ENCODE measurements around the gene APLN.

APLN gene

GRCh38 chrX:129659861-129660260, 5.1 kb upstream of the APLN start:
- no peak for DNase-seq

GRCh38 chrX:129659141-129659540, 4.4 kb upstream of the APLN start:
- DNase-seq = no peak

GRCh38 chrX:129658429-129658828, 3.7 kb upstream of the APLN start:
- DNase-seq = no peak

GRCh38 chrX:129655547-129656249, 942 bp upstream of the APLN start:
- no peak for DNase-seq

GRCh38 chrX:129653971-129654651, 645 bp downstream of the APLN start:
- no peak for DNase-seq

GRCh38 chrX:129653181-129653970, 1.4 kb downstream of the APLN start:
- DNase-seq = no peak

- DNase-seq = no peak
Measured at GRCh38 chrX:129652565-129653169, 2.1 kb downstream of the APLN start.

GRCh38 chrX:129651756-129652564, 2.8 kb downstream of the APLN start:
- no peak for DNase-seq

- no peak for DNase-seq
Measured at GRCh38 chrX:129650821-129651510, 3.8 kb downstream of the APLN start.

- no peak for DNase-seq
Measured at GRCh38 chrX:129650183-129650689, 4.5 kb downstream of the APLN start.

GRCh38 chrX:129649268-129650182, 5.2 kb downstream of the APLN start:
- DNase-seq = no peak

- DNase-seq = no peak
Measured at GRCh38 chrX:129648514-129649267, 6.1 kb downstream of the APLN start.

- DNase-seq = no peak
Measured at GRCh38 chrX:129647418-129648410, 7.0 kb downstream of the APLN start.

- DNase-seq = no peak
Measured at GRCh38 chrX:129646566-129647417, 8.0 kb downstream of the APLN start.

GRCh38 chrX:129642641-129643040, 12.1 kb downstream of the APLN start:
- DNase-seq = no peak

GRCh38 chrX:129641941-129642340, 12.8 kb downstream of the APLN start:
- DNase-seq = no peak

GRCh38 chrX:129641469-129641868, 13.3 kb downstream of the APLN start:
- DNase-seq = no peak

All from kidney glomerular epithelial cell (primary cell).